Measurements from ENCODE around the gene TNIK. TPM values are rescaled to one million over a fixed set of nuclear protein-coding genes. Genes with fewer than 3 reads are reported as not detected.

TNIK gene
- polyA plus RNA-seq, 1 donor from 2014 or later = 19.3 TPM

- TF ChIP-seq CTCF (IDR thresholded peaks at IDR 0.05; ENCODE audit: poor library complexity, severe bottlenecking) = peak; percentile 11
- TF ChIP-seq POLR2AphosphoS5 (IDR thresholded peaks at IDR 0.05) = no peak
These were observed 1.4 kb downstream of the TNIK start (continued) for GRCh38 chr3:171458864-171459136.

- Histone ChIP-seq H3K27ac (ENCODE audit: low read length) (peak overlapping the region; percentile 86), H3K4me2 (ENCODE audit: low read length) (peak overlapping the region; percentile 97), H3K79me2 (replicated peaks; ENCODE audit: insufficient read depth, low read length) (peaks cover 31% of the 10 kb centered on the region), H3K9me3 (ENCODE audit: low read length) (no peaks in the 10 kb centered on the region), H3F3A (ENCODE audit: insufficient read depth, low read length, poor library complexity, severe bottlenecking) (no peaks in the 10 kb centered on the region), H3K27me3 (ENCODE audit: insufficient read depth, low read depth, low read length) (peaks cover 20% of the 10 kb centered on the region), H3K9me2 (ENCODE audit: insufficient read depth, low read length) (no peaks in the 10 kb centered on the region), H3K9ac (ENCODE audit: low read length) (peak overlapping the region; percentile 81), H3K4me3 (ENCODE audit: low read length) (peak overlapping the region; percentile 77), H4K20me1 (ENCODE audit: insufficient read depth) (no peaks in the 10 kb centered on the region), H3K36me3 (ENCODE audit: insufficient read depth, low read length) (no peaks in the 10 kb centered on the region), H2AFZ (ENCODE audit: low read depth, low read length) (peak overlapping the region; percentile 77)
- peak; percentile 31 for TF ChIP-seq TAF1 (IDR thresholded peaks at IDR 0.05; ENCODE audit: low read depth)
- TF ChIP-seq EZH2 (IDR thresholded peaks at IDR 0.05; ENCODE audit: borderline replicate concordance, insufficient read depth, low read length, poor library complexity, severe bottlenecking) = no peak
- TF ChIP-seq POLR2AphosphoS5 (IDR thresholded peaks at IDR 0.05) = no peak
- TF ChIP-seq REST (IDR thresholded peaks at IDR 0.05; ENCODE audit: borderline replicate concordance) = peak; percentile 74
- TF ChIP-seq MXI1 (conservative IDR thresholded peaks at IDR 0.05; ENCODE audit: poor library complexity, severe bottlenecking) = peak; percentile 54
These were observed 1.9 kb downstream of the TNIK start for GRCh38 chr3:171458071-171458863.

- H3F3A ChIP-seq (ENCODE audit: insufficient read depth, low read length, poor library complexity, severe bottlenecking) = no peaks in the 10 kb centered on the region
- no peak overlapping the region for H2AFZ ChIP-seq (ENCODE audit: low read depth, low read length)
- peaks cover 16% of the 10 kb centered on the region for H3K27me3 ChIP-seq (ENCODE audit: insufficient read depth, low read depth, low read length)
- TF ChIP-seq REST (IDR thresholded peaks at IDR 0.05; ENCODE audit: borderline replicate concordance) (no peak), MXI1 (conservative IDR thresholded peaks at IDR 0.05; ENCODE audit: poor library complexity, severe bottlenecking) (no peak), TAF1 (IDR thresholded peaks at IDR 0.05; ENCODE audit: low read depth) (no peak), SMC3 (conservative IDR thresholded peaks at IDR 0.05; ENCODE audit: poor library complexity) (no peak), RAD21 (conservative IDR thresholded peaks at IDR 0.05) (no peak), EP300 (conservative IDR thresholded peaks at IDR 0.05; ENCODE audit: poor library complexity, severe bottlenecking) (no peak), CTCF (IDR thresholded peaks at IDR 0.05; ENCODE audit: poor library complexity, severe bottlenecking) (no peak), POLR2AphosphoS5 (IDR thresholded peaks at IDR 0.05) (no peak), EZH2 (IDR thresholded peaks at IDR 0.05; ENCODE audit: borderline replicate concordance, insufficient read depth, low read length, poor library complexity, severe bottlenecking) (no peak)
- peak overlapping the region; percentile 86 for H3K27ac ChIP-seq (ENCODE audit: low read length)
- H3K9me2 ChIP-seq (ENCODE audit: insufficient read depth, low read length) = no peaks in the 10 kb centered on the region
- H3K36me3 ChIP-seq (ENCODE audit: insufficient read depth, low read length) = no peaks in the 10 kb centered on the region
- peak overlapping the region; percentile 97 for H3K4me2 ChIP-seq (ENCODE audit: low read length)
- peak overlapping the region; percentile 77 for H3K4me3 ChIP-seq (ENCODE audit: low read length)
- no peaks in the 10 kb centered on the region for H3K9me3 ChIP-seq (ENCODE audit: low read length)
- peaks cover 36% of the 10 kb centered on the region for H3K79me2 ChIP-seq (replicated peaks; ENCODE audit: insufficient read depth, low read length)
- H4K20me1 ChIP-seq (ENCODE audit: insufficient read depth) = no peaks in the 10 kb centered on the region
- H3K9ac ChIP-seq (ENCODE audit: low read length) = peak overlapping the region; percentile 81
These were observed 2.6 kb downstream of the TNIK start for GRCh38 chr3:171457607-171458061.
